MCF 10A (cell line): ENCODE measurements around the gene KIAA0825. TPM values are rescaled to one million over a fixed set of nuclear protein-coding genes. Genes with fewer than 3 reads are reported as not detected.
"Not testable (repeated sequence)": the region's sequence is repeated elsewhere in the genome, so short reads cannot be mapped to it uniquely, and the experiment has no call there.

Source experiments
- BruUV-seq: library from RNA; stranded (reverse); fragments of 400-500 nt; replicated peaks from 2 replicates; lab custom pipeline; 2021; lab: Mats Ljungman, UMichigan
- CTCF ChIA-PET: fragments of 300-600 bp; sonication (Branson Sonifier 250); formaldehyde crosslinking; extraction: SDS; loops from one replicate; lab custom pipeline; 2021; ENCODE audit warnings: antibody characterized with exemption, inconsistent platforms; lab: Yijun Ruan, JAX
- POLR2A ChIA-PET: fragments of 300-600, 350-650 bp; sonication (Branson Sonifier 250); formaldehyde crosslinking; extraction: SDS; loops from one replicate; lab custom pipeline; 2020; ENCODE audit warnings: antibody characterized with exemption, inconsistent platforms; lab: Yijun Ruan, JAX
- DNase-seq: peaks from one replicate; pipeline ENCODE4 v3.0.0-alpha.2; 2018; ENCODE audit not compliant: unreplicated experiment
- H3K27ac Mint-ChIP-seq: one replicate; pipeline ENCODE4 v1.8.0; 2022; ENCODE audit warnings: mild to moderate bottlenecking, low read depth, mixed read lengths; ENCODE audit not compliant: unreplicated experiment
- H3K27me3 Mint-ChIP-seq: one replicate; pipeline ENCODE4 v1.8.0; 2022; ENCODE audit warnings: mixed read lengths; ENCODE audit not compliant: insufficient read depth, unreplicated experiment
- H3K36me3 Mint-ChIP-seq: one replicate; pipeline ENCODE4 v1.8.0; 2022; ENCODE audit warnings: mild to moderate bottlenecking, moderate library complexity, mixed read lengths; ENCODE audit not compliant: insufficient read depth, unreplicated experiment
- H3K4me1 Mint-ChIP-seq: one replicate; pipeline ENCODE4 v1.8.0; 2022; ENCODE audit warnings: mixed read lengths; ENCODE audit not compliant: insufficient read depth, unreplicated experiment
- H3K4me3 Mint-ChIP-seq: one replicate; pipeline ENCODE4 v1.8.0; 2022; ENCODE audit warnings: mild to moderate bottlenecking, moderate library complexity, mixed read lengths; ENCODE audit not compliant: unreplicated experiment
- H3K9me3 Mint-ChIP-seq: one replicate; pipeline ENCODE4 v1.8.0; 2022; ENCODE audit warnings: mixed read lengths; ENCODE audit not compliant: unreplicated experiment
- intact Hi-C: fragments of 100-400 bp; cut with micrococcal nuclease; formaldehyde crosslinking; loops from 2 replicates; pipeline ENCODE4 v1.14.1; 2022
- total RNA-seq: library from RNA; stranded (reverse); gene quantifications from 2 replicates; pipeline ENCODE4 v1.2.3, GENCODE V29; 2022
- TF ChIP-seq, protein P1 (sequence below): fragments of 200-600 bp; IDR thresholded peaks from one replicate; pipeline ENCODE4 v1.8.0; 2022; ENCODE audit warnings: antibody characterized with exemption, mild to moderate bottlenecking; ENCODE audit not compliant: unreplicated experiment

KIAA0825 gene
- total RNA-seq, 1 experiment from 2014 or later, result 2.1 TPM

DNA sequence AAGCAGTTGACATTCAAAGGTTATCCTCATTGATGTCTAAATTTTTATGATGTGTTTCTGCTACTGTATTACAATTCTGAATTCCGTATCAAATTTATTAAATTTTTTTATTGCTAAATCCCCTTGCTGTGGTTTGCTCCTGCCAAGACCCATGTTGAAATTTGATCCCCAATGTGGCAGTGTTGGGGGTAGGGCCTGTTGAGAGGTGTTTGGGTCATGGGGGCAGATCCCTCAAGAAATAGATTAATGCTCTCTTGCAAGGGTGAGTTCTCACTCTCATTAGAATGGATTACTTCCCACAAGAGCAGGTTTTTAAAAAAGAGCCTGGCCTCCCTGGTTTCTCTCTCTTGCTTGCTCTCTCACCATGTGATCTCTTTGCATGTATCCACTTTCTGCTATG is 442.5 kb downstream of the KIAA0825 start:
- TF ChIP-seq, protein P1, sequence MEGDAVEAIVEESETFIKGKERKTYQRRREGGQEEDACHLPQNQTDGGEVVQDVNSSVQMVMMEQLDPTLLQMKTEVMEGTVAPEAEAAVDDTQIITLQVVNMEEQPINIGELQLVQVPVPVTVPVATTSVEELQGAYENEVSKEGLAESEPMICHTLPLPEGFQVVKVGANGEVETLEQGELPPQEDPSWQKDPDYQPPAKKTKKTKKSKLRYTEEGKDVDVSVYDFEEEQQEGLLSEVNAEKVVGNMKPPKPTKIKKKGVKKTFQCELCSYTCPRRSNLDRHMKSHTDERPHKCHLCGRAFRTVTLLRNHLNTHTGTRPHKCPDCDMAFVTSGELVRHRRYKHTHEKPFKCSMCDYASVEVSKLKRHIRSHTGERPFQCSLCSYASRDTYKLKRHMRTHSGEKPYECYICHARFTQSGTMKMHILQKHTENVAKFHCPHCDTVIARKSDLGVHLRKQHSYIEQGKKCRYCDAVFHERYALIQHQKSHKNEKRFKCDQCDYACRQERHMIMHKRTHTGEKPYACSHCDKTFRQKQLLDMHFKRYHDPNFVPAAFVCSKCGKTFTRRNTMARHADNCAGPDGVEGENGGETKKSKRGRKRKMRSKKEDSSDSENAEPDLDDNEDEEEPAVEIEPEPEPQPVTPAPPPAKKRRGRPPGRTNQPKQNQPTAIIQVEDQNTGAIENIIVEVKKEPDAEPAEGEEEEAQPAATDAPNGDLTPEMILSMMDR, result no peak
- H3K27ac Mint-ChIP-seq, result no peak overlapping the region
- no peaks in the 10 kb centered on the region for H3K36me3 Mint-ChIP-seq
- no peak for DNase-seq
- no peaks in the 10 kb centered on the region for H3K27me3 Mint-ChIP-seq
- peaks cover 7% of the 10 kb centered on the region for H3K4me1 Mint-ChIP-seq
- intact Hi-C loops, result no loop called here
- BruUV-seq, result no TSS peak
- ChIA-PET CTCF (interaction anchor here (0.5 kb wide), 1 partner anchor 372 kb away, joined by 6 read pairs; no protein-coding TSS in a partner anchor), POLR2A (interaction anchor here (0.6 kb wide), 1 partner anchor 595 kb away, joined by 3 read pairs; no protein-coding TSS in a partner anchor)
- H3K9me3 Mint-ChIP-seq, result no peaks in the 10 kb centered on the region
- H3K4me3 Mint-ChIP-seq, result no peak overlapping the region

GRCh38 chr5:94174748-94175411 is 443.5 kb downstream of the KIAA0825 start:
- CTCF ChIA-PET, result interaction anchor here (0.7 kb wide), 1 partner anchor 363 kb away, joined by 4 read pairs; no protein-coding TSS in a partner anchor

DNA sequence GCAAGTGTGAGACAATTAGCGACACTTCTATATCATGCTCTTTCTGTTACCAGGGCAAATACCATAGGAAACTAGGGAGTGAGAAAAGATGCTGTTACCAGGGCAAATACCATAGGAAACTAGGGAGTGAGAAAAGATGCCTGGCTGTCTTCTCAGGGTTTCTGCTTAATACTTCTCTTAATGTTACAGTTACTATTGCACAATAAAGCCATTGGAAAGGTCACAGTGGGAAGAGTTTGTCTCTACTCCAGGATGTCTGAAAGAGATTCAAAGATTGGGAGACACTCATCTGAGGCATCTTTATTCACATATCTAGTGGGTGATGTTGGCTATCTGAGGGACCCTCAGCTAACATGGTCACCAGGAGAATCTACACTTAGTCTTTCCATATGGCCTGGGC is 445.3 kb downstream of the KIAA0825 start:
- peaks cover 7% of the 10 kb centered on the region for H3K4me1 Mint-ChIP-seq
- no peak overlapping the region for H3K4me3 Mint-ChIP-seq
- no peaks in the 10 kb centered on the region for H3K27me3 Mint-ChIP-seq
- no peaks in the 10 kb centered on the region for H3K36me3 Mint-ChIP-seq
- ChIA-PET POLR2A (interaction anchor here (0.6 to 0.7 kb wide), 2 partner anchors 71 to 148 kb away, joined by 3 read pairs; no protein-coding TSS in a partner anchor), CTCF (interaction anchor here (0.8 kb wide), 1 partner anchor 227 kb away, joined by 3 read pairs; no protein-coding TSS in a partner anchor)
- no peaks in the 10 kb centered on the region for H3K9me3 Mint-ChIP-seq
- DNase-seq, result no peak
- TF ChIP-seq, protein P1, result no peak
- intact Hi-C loops, result no loop called here
- no TSS peak for BruUV-seq
- no peak overlapping the region for H3K27ac Mint-ChIP-seq

More at GRCh38 chr5:94174748-94175411, 443.5 kb downstream of the KIAA0825 start:
- peak; percentile 9 for DNase-seq
- no peak overlapping the region for H3K4me3 Mint-ChIP-seq
- H3K27me3 Mint-ChIP-seq, result no peaks in the 10 kb centered on the region
- no peak overlapping the region for H3K27ac Mint-ChIP-seq
- BruUV-seq, result no TSS peak
- no peaks in the 10 kb centered on the region for H3K9me3 Mint-ChIP-seq
- POLR2A ChIA-PET, result no interaction called here
- intact Hi-C loops, result no loop called here
- H3K36me3 Mint-ChIP-seq, result no peaks in the 10 kb centered on the region
- peaks cover 7% of the 10 kb centered on the region for H3K4me1 Mint-ChIP-seq
- TF ChIP-seq, protein P1, result no peak

DNA sequence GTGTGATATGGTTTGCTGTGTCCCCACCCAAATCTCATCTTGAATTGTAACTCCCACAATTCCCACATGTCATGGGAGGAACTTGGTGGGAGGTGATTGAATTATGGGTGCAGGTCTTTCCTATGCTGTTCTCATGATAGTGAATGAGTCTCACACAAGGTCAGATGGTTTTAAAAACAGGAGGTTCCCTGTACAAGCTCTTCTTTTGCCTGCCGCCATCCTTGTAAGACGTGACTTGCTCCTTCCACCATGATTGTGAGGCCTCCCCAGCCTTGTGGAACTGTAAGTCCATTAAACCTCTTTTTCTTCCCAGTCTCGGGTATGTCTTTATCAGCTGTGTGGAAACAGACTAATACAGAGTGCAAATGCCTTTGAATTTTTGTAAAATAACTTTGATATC is 447.3 kb downstream of the KIAA0825 start:
- CTCF ChIA-PET, H3K9me3 Mint-ChIP-seq, BruUV-seq, intact Hi-C loops, H3K27ac Mint-ChIP-seq, POLR2A ChIA-PET, H3K4me3 Mint-ChIP-seq, H3K27me3 Mint-ChIP-seq, DNase-seq, H3K4me1 Mint-ChIP-seq, H3K36me3 Mint-ChIP-seq: not testable (repeated sequence)

- intact Hi-C loops, CTCF ChIA-PET, H3K27ac Mint-ChIP-seq, H3K27me3 Mint-ChIP-seq, BruUV-seq, H3K4me1 Mint-ChIP-seq, H3K4me3 Mint-ChIP-seq, H3K36me3 Mint-ChIP-seq, H3K9me3 Mint-ChIP-seq, DNase-seq: not testable (repeated sequence)
- POLR2A ChIA-PET, result interaction anchor here (0.6 kb wide), 1 partner anchor 618 kb away, joined by 4 read pairs; no protein-coding TSS in a partner anchor
These were observed 448.2 kb downstream of the KIAA0825 start for GRCh38 chr5:94170158-94170557.
